Endothelial cell of umbilical vein (primary cell): ENCODE results near the gene CEP20.
A peak's percentile ranks its signal among the peaks of the same experiment; 100 is the strongest.

ENCODE experiments used
- CTCF ChIP-seq, 2 donors: IDR thresholded peaks; 1 replicate in 1 of 2; 2 replicates in 1 of 2; pipeline ENCODE4 v1.5.1; 2011; ENCODE audit warnings: low read length in 2 of 2, mild to moderate bottlenecking in 2 of 2, moderate library complexity in 2 of 2, control low read depth in 1 of 2, inconsistent platforms in 1 of 2, low read depth in 1 of 2; ENCODE audit not compliant: insufficient read depth in 1 of 2; ENCODE audit errors: extremely low read depth in 1 of 2
- EZH2 ChIP-seq: IDR thresholded peaks from 2 replicates; pipeline ENCODE4 v1.6.1; 2012; ENCODE audit warnings: borderline replicate concordance, low read depth, mild to moderate bottlenecking, moderate library complexity, low read length, inconsistent platforms; ENCODE audit not compliant: severe bottlenecking
- GATA2 ChIP-seq: IDR thresholded peaks from 2 replicates; pipeline ENCODE4 v1.7.0; 2011; ENCODE audit warnings: low read depth, mild to moderate bottlenecking, moderate library complexity, mixed read lengths, low read length; ENCODE audit not compliant: insufficient read length, insufficient read depth
- JUN ChIP-seq: IDR thresholded peaks from 2 replicates; pipeline ENCODE4 v1.6.1; 2011; ENCODE audit warnings: borderline replicate concordance, low read depth; ENCODE audit not compliant: insufficient read length, insufficient read depth
- MAX ChIP-seq: IDR thresholded peaks from 2 replicates; pipeline ENCODE4 v1.6.1; 2011; ENCODE audit not compliant: insufficient read depth, insufficient read length
- POLR2A ChIP-seq: IDR thresholded peaks from 2 replicates; pipeline ENCODE4 v1.6.1; 2012; ENCODE audit warnings: low read depth, mild to moderate bottlenecking, control low read depth, low read length
- POLR2AphosphoS5 ChIP-seq: IDR thresholded peaks from 2 replicates; pipeline ENCODE4 v1.6.1; 2012; ENCODE audit warnings: low read depth, mild to moderate bottlenecking, control low read depth, low read length, moderate library complexity; ENCODE audit not compliant: insufficient read depth

- TF ChIP-seq CTCF (IDR thresholded peaks at IDR 0.05; ENCODE audit: extremely low read depth in 1 of 2, insufficient read depth in 1 of 2, low read depth in 1 of 2, low read length in 2 of 2) (peak in 1 of 2 donors; percentile 18), EZH2 (no peak), POLR2A (peak; percentile 71), GATA2 (no peak), MAX (peak; percentile 13), POLR2AphosphoS5 (peak; percentile 76), JUN (no peak)
Measured at GRCh38 chr16:15888072-15888976, at the start of gene CEP20.
